ENCODE results near the gene ZBTB46. TPM values are rescaled to one million over a fixed set of nuclear protein-coding genes. Genes with fewer than 3 reads are reported as not detected.

ZBTB46 gene
- polyA plus RNA-seq, 1 experiment, result 2.0 TPM

DNA sequence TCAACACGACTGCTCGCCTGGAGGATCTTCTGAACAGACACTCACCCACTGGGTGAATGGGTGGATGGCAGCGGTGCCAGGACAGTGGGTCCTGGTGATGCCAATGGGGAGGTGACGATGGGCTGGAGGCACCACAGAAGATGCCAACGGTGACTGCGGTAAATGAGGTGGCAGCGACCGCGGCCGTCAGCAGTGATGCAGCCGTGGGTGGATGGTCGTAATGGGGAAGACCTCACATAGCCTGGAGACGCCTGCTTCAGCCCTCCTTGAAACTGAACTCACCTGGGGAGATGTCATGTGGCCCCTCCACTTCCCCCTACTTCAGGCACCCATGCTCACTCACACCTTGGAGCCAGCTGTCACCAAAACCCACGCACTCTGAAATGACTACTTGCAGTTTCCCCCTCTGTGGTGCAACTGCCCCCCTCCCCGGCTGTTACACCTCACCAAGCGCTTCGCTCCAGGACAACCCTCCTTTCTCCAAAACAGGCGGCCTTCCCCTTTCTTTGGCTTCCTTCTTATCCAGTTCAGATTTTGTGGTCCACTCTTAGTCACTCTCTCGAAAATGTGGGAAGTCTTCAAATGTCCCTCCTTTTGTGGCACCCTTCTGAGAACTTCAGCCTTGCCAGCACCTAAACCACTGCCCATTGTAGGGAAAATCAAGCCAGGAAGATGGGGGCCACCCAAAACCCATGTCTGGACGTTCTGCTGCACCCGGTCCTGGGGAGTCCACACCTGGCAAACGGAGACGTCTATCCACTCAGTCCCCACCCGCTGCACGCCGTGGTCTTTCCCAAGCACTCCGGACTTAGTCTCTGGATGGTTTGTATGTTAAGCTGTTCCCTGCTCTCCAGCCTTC is 19.9 kb upstream of the ZBTB46 start:
- no peak for DNase-seq (ENCODE audit: low read depth, low spot score)
- Histone ChIP-seq H3K4me3 (ENCODE audit: low read depth, low read length) (no peak overlapping the region), H3K9me3 (ENCODE audit: control insufficient read depth, insufficient read depth, low read length) (no peaks in the 10 kb centered on the region; the same call in 1 of the 2 replicates), H3K27ac (ENCODE audit: low read depth, low read length) (no peak overlapping the region), H3K27me3 (ENCODE audit: control insufficient read depth, insufficient read depth, low read length) (no peaks in the 10 kb centered on the region)
- ChIA-PET CTCF (interaction anchor here (0.6 kb wide), 1 partner anchor 251 kb away, joined by 7 read pairs; no protein-coding TSS in a partner anchor), POLR2A (no interaction called here)
- TF ChIP-seq, protein P1, sequence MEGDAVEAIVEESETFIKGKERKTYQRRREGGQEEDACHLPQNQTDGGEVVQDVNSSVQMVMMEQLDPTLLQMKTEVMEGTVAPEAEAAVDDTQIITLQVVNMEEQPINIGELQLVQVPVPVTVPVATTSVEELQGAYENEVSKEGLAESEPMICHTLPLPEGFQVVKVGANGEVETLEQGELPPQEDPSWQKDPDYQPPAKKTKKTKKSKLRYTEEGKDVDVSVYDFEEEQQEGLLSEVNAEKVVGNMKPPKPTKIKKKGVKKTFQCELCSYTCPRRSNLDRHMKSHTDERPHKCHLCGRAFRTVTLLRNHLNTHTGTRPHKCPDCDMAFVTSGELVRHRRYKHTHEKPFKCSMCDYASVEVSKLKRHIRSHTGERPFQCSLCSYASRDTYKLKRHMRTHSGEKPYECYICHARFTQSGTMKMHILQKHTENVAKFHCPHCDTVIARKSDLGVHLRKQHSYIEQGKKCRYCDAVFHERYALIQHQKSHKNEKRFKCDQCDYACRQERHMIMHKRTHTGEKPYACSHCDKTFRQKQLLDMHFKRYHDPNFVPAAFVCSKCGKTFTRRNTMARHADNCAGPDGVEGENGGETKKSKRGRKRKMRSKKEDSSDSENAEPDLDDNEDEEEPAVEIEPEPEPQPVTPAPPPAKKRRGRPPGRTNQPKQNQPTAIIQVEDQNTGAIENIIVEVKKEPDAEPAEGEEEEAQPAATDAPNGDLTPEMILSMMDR (IDR thresholded peaks at IDR 0.05; ENCODE audit: low read depth, low read length), result no peak

DNA sequence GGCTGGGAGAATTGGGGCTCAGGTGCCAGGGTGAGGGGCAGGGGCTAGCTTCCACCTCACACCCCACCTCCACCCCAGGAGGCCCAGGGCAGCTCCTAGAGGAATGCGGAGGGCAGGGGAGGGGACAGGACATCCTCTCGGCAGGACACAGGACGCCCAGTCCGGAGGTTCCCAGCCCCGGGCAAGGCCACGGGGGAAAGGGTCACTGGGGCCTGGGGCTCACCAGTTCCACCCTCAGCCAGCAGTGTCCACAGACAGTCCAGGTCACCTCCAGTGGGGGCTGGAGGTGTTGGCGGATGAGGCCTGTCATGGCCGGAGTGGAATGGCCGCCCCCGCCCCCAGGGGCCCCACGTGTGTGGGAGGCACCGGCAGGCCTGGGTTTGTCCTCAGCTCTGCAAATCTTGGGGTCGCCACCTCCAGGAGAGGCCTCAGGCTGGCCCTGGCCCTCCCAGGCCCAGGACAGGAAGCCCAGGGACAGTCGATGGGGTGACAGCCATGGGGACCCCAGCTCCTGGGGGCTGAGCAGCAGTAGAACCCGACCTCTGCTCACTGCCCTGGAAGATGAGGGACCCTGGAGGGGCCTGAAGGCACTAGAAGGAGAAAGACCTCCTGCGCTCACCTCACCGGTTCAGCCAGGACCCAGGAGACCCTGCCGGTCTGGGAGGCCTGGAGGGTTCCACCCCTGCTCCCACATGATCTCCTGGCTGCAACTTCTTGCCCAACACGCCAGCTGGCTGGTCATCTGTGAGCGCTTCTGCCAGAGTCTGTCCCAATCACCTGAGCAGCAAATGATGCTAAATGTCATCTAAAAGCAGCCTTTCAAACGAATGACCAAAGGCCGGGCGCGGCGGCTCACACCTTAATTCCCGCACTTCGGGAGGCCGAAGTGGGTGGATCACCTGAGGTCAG is 17.2 kb upstream of the ZBTB46 start:
- Histone ChIP-seq H3K27ac (ENCODE audit: low read depth, low read length) (no peak overlapping the region), H3K9me3 (ENCODE audit: control insufficient read depth, insufficient read depth, low read length) (no peaks in the 10 kb centered on the region; the same call in 1 of the 2 replicates), H3K4me3 (ENCODE audit: low read depth, low read length) (no peak overlapping the region), H3K27me3 (ENCODE audit: control insufficient read depth, insufficient read depth, low read length) (peaks cover 2% of the 10 kb centered on the region)
- ChIA-PET POLR2A (interaction anchor here (0.9 to 1.4 kb wide), 2 partner anchors 18 to 108 kb away, joined by 3 read pairs; no protein-coding TSS in a partner anchor), CTCF (interaction anchor here (0.6 to 1.5 kb wide), 3 partner anchors 10 to 75 kb away, joined by 3 to 4 read pairs (median 3); no protein-coding TSS in a partner anchor)
- TF ChIP-seq, protein P1 (IDR thresholded peaks at IDR 0.05; ENCODE audit: low read depth, low read length), result no peak
- no peak for DNase-seq (ENCODE audit: low read depth, low spot score)

DNA sequence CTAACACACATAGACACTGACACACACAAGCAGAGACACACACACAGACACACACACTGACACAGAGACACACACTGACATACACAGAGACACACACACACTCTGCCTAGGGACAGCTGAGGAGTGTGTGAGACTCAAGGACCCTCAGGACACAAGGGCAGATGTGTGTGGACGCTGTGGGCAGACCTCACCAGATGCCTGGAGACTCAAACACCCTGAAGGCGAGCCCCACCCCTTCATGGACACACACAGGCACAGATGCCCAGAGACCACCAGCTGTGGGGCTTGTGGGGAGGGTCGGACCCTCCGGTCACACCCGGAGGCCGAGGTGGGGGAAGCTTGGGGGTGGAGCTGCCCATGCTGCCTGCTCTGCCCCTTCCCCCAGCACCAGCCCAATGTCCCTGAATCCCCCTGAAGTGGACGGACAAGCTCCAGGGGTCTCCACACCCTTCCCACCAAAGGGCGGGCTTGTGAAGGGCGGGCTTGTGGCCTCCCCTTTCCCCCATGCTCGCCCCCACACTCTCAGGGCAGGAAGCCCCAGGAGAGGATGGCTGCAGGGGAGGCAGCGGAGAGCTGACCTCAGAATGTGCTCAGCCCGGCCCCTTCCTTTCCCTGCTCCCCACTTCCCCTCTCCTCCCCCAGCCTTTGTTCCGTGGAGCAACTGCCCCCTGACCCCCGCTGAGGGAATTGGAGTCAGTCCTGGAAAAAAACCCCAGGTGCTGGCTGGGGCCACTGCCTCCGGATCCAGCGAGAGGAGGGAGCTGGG is 16.4 kb upstream of the ZBTB46 start:
- TF ChIP-seq, protein P1 (IDR thresholded peaks at IDR 0.05; ENCODE audit: low read depth, low read length), result no peak
- no peak overlapping the region for H3K4me3 ChIP-seq (ENCODE audit: low read depth, low read length)
- ChIA-PET POLR2A (interaction anchor here (0.9 to 1.4 kb wide), 3 partner anchors 11 to 107 kb away, joined by 3 to 4 read pairs (median 3); no protein-coding TSS in a partner anchor), CTCF (interaction anchor here (0.6 to 1.5 kb wide), 2 partner anchors 11 to 22 kb away, joined by 3 to 4 read pairs; no protein-coding TSS in a partner anchor)
- DNase-seq (ENCODE audit: low read depth, low spot score), result no peak
- peaks cover 2% of the 10 kb centered on the region for H3K27me3 ChIP-seq (ENCODE audit: control insufficient read depth, insufficient read depth, low read length)
- no peaks in the 10 kb centered on the region; the same call in 1 of the 2 replicates for H3K9me3 ChIP-seq (ENCODE audit: control insufficient read depth, insufficient read depth, low read length)
- no peak overlapping the region for H3K27ac ChIP-seq (ENCODE audit: low read depth, low read length)

DNA sequence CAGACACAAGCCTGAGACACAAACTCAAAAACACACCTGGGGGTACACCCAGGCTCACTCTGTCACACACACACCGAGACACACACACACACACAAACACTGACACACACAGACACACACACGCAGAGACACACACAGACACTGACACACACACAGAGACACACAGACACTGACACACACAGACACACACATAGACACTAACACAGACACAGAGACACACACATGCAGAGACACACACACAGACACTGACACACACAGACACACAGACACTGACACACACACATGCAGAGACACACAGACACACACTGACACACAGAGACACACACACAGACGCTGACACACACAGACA is 15.8 kb upstream of the ZBTB46 start:
- ChIA-PET POLR2A (interaction anchor here (1.4 kb wide), 2 partner anchors 12 to 19 kb away, joined by 3 to 4 read pairs; no protein-coding TSS in a partner anchor), CTCF (interaction anchor here (1.5 kb wide), 1 partner anchor 12 kb away, joined by 4 read pairs; no protein-coding TSS in a partner anchor)
- TF ChIP-seq, protein P1 (IDR thresholded peaks at IDR 0.05; ENCODE audit: low read depth, low read length), result no peak
- no peak for DNase-seq (ENCODE audit: low read depth, low spot score)
- Histone ChIP-seq H3K4me3 (ENCODE audit: low read depth, low read length) (no peak overlapping the region), H3K9me3 (ENCODE audit: control insufficient read depth, insufficient read depth, low read length) (no peaks in the 10 kb centered on the region; the same call in 1 of the 2 replicates), H3K27me3 (ENCODE audit: control insufficient read depth, insufficient read depth, low read length) (peaks cover 2% of the 10 kb centered on the region), H3K27ac (ENCODE audit: low read depth, low read length) (no peak overlapping the region)
